GM19324 (cell line): ENCODE measurements around the gene OSCAR.

ENCODE experiments used
- ATAC-seq: cut with Tn5 transposase; IDR thresholded peaks from one replicate; pipeline ENCODE4 v1.9.1; 2021; ENCODE audit warnings: mild to moderate bottlenecking, moderate library complexity; ENCODE audit not compliant: unreplicated experiment, low FRiP score

The OSCAR gene, protein sequence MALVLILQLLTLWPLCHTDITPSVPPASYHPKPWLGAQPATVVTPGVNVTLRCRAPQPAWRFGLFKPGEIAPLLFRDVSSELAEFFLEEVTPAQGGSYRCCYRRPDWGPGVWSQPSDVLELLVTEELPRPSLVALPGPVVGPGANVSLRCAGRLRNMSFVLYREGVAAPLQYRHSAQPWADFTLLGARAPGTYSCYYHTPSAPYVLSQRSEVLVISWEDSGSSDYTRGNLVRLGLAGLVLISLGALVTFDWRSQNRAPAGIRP

GRCh38 chr19:54100561-54100960, at the start of gene OSCAR:
Gene OSCAR (minus strand): TSS chr19:54100803. CDS start chr19:54100792, 11 bp downstream.
- ATAC-seq, result no peak

DNA sequence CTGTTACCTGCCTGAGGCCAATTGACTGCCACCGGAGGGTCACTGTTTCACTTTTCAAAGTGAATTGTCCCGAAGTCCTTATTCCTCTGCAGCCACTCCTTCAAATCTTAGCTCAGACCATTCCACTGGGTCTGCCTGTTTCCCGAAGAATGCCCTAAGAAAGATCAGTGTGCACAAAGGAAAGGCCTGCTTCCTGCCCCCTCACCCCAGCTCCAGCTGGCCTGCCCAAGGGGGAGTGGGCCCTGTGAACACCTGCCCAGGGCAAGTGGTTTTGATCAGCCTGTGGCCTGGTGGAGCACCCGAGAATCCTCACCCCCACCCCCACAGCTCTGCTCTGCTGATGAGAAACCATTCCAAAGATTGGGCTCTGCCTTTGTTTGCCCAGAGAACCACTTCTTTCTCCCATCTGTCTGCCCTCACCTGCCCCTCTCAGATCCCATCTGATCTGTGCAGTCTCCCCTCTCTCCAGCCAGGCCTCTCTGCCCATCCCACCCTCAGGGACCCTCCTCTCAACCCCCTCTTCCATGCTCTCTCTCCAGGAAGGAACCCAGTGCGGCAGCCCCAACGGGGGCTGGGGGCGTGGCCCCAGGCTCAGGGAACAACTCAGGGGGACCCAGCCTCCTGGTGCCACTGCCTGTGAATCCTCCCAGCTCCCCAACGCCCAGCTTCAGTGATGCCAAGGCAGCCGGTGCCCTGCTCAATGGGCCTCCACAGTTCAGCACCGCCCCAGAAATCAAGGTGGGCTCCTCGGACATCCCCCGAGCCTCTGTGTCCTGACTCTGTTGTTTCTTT, 48.6 kb upstream of the OSCAR start:
- no peak for ATAC-seq

DNA sequence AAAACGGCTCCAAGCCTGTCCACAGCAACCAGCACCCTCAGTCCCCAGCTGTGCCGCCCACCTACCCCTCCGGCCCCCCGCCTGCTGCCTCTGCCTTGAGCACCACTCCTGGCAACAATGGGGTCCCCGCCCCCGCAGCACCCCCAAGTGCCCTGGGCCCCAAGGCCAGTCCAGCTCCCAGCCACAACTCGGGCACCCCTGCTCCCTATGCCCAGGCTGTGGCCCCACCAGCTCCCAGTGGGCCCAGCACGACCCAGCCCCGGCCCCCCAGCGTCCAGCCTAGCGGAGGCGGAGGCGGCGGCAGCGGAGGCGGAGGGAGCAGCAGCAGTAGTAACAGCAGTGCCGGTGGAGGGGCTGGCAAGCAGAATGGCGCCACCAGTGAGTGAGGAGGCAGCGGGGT, 47.6 kb upstream of the OSCAR start:
- no peak for ATAC-seq

DNA sequence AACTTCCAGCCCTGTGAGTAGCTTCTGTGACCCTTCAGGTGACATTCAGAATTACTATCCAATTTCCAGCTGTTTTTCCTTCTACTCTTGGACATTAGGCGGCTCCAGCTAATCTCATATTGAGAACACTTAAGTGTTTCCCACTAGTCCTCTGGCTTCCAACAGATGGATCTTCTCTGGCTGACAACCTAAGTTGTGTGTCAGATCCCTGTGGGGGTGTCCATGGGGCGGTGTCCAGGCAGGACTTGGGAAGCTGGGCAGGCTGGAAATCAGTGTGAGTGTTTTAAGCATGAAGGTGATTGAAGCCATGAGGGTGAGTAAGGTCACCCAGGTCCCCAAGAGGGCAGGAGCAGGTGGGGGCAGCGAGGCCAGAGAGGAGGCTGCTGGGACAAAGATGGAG, 47.1 kb upstream of the OSCAR start:
- ATAC-seq, result no peak

DNA sequence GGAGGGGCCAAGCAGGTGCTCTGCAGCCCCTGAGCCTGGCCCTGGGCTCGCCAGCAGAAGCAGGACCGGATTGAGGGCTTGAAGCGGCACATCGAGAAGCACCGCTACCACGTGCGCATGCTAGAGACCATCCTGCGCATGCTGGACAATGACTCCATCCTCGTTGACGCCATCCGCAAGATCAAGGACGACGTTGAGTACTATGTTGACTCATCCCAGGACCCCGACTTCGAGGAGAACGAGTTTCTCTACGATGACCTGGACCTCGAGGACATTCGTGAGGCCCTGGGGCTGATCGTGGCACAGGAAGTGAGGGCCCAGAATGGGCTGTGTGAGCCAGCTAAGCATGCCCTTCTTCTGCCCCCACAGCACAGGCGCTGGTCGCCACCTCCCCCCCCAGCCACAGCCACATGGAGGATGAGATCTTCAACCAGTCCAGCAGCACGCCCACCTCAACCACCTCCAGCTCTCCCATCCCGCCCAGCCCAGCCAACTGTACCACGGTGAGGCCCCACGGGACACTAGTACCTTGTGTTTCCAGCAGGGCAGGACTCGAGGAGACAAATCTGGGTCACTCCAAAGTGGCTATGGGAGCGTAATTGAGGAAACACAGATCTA, 45.0 kb upstream of the OSCAR start:
- no peak for ATAC-seq

GRCh38 chr19:54142166-54142780, 41.7 kb upstream of the OSCAR start:
- no peak for ATAC-seq

DNA sequence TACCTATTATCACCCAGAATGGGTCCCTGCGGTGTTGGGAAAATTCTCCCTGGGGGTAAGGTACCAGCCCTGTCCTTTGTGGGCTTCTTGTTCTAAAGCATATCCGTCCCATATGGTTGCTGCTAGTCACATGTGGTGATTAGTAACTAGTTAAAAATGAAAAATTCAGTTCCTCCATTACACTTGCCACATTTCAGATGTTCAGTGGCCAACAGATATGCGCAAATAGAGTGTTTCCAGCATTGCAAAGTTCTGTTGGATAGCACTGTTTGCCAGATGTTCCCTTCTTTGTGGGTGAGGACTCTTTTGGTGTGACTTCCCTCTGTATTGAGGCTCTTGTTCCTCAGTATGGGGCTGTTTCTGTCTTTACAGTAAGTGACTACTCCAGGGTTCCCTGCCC, 40.8 kb upstream of the OSCAR start:
- no peak for ATAC-seq

DNA sequence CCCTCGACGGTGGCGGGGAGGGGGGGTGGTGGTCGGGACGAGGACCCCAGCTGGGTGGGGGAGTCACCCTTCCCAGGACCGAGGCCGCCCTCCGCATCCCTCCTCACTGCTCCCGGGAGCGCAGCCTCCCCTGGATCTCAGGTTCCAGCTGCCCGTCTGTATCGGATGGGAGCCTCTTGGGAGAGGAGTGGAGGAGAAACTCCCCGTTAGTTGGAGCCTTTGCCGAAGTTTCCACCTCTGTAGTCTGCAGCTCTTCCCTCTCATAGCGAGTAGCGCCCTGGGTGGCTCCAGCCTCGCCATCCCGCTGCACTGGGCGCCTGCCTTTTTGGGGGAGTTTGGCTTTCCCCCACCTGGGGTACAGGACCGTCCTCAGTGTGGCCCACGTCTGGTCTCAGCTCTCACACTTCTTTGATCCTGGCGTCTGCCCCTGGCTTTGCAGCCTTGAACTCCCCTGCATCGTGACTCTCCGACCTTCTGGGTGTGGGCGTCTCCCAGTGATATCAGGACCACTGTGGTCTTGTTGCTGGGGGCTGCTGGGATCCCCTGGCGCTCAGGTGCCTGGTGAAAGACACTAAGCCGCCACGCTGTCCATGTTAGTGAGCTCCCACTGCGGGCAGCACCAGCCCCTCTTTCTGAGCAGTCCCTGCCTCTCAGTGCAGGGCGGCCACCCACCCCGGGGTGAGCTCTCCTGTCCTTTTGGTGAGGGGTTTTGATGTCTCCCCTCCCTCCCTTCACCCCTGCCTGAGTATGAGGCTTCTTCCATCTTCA, 38.1 kb upstream of the OSCAR start:
- ATAC-seq, result no peak

GRCh38 chr19:54137699-54138488, 37.3 kb upstream of the OSCAR start, which contains the start of gene CNOT3:
Gene CNOT3 (plus strand): TSS chr19:54137762. CDS start chr19:54142979, 5,217 bp downstream.
- ATAC-seq, result no peak

DNA sequence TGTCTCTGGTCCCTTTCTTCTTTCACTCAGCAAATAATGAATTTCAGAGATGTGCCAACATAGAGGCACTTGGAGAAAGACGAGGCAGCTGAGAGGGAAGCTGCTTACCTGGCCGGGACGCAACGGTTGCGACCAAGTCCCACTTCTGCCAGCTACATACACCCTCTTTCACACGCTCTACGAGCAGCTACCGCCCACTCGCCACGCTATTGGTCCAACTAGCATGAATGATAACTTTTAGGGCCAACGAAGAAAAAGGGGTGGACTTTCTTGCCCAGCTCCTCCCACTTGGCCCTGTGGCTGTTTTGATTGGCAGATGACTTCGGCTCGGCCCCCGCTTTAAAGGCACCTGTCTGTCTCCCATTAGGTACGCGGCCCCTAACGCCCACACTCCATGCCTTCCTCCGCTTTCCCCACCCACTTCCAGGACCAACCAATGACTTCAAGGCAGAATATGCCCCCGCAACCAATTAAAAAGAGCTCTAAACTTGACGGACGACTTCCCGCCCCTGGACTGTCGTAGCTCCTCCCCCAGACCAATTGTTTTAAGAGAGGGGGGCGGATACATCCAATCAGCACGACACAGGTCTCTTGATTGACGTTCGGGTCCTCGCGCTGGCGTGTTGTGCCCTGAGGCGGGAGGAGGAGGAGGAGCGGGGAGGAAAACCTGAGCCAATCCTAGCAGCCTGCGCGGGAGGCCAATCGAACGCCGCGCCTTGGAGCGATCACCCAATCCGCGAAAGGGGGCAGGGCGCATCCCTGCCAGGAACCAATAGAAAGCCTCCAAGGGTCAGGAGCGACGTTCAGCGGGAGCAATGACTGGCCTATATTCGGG, 36.5 kb upstream of the OSCAR start:
- ATAC-seq, result peak; percentile 88

DNA sequence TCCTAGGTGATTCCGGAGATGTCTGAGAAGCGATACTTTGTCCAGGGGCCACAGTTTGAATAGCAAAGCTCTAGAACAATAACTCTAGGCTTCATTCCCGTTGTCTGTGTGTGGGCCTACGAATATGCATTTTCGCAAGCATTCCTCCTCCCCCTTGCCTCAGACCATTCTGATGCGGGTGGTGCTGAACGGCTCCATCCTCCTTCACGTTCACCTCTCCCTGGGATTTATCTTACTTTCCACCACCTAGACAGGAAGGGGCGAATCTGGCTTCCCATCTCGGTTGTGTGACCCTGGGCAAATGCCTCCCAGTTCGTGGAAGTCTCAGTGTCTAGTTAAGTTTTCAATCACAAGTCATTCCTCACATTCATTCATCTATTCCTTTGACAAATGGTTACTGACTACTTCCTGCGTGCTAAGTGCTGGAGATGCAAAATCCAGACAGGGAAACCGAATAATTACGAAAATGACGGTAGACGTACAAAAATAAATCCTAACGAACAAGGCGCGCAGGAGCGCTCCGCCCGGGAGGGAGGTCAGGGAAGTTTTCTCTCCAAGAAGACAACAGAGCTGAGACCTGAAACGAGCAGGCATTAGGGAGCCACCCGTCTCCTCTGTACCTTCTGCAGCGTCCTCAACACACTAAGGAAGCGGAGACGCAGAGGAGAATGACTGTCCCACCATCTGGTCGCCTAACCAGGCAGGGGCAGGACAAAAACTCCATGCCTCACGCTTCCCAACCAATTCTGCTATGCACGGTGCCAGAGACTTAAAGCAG, 35.7 kb upstream of the OSCAR start:
- ATAC-seq, result peak; percentile 0

DNA sequence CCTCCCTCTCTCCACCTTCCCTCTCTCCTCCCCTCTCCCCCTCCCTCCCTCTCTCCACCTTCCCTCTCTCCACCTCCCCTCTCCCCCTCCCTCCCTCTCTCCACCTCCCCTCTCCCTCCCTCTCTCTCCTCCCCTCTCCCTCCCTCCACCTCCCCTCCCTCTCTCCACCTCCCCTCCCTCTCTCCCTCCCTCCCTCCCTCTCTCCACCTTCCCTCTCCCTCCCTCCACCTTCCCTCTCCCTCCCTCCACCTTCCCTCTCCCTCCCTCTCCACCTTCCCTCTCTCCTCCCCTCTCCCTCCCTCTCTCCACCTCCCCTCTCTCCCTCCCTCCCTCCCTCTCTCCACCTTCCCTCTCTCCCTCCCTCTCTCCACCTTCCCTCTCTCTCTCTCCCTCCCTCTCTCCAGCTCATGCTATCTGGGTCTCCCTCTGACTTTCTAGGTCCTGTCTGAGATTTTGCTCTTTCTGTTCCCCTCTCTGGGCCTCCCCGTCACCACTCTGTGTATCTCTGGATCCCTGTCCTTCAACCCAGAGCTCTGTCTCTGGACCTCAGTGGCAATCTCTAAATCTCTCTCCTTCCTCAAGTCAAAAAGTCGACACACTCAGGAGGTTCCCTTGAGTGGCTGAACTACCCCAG, 33.5 kb upstream of the OSCAR start:
- ATAC-seq, result no peak

DNA sequence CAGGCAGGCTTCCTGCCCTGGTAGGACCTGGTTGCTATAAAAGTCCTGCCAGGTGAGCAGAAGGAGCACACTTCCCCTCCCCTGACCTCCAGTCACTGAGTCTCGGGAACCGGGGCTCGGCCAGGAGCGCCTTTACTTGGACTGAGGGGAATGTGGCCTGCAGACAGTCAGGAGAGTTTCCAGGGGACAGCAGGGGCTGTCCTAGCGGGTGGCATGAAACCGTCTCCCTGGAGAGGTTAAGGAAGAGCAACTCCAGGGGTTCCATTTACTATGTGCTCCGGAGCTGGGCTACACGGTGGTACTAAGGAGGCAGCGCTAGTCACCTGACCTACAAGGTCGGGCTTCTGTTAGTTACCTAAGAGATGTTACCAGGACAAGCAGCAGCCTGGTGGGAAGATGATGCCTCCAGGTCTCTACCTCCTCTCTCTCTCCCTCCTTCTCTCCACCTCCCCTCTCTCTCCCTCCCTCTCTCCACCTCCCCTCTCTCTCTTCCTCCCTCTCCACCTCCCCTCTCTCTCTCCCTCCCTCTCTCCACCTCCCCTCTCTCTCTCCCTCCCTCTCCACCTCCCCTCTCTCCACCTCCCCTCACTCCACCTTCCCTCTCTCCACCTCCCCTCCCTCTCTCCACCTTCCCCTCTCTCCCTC, 32.8 kb upstream of the OSCAR start:
- no peak for ATAC-seq

DNA sequence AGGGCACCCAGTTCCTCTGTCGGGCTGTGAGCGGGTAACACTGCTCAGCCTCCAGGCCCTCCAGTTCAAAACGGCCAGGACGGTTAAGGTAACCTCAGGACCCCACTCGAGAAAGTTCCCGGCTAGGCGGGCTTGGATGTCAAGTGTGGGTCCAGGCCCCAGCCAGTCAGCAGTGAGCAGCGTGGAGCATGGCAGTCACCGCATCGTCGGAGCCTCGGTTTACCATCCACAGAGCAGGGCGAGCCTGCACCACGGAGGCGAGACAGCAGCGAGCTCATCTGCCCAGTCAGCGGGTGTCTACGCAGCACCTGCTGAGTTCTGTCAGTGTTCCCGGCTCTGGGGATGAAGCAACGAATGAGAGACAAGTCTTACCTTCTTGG, 29.0 kb upstream of the OSCAR start:
- ATAC-seq, result no peak

GRCh38 chr19:54128796-54129616, 28.4 kb upstream of the OSCAR start:
- ATAC-seq, result no peak

DNA sequence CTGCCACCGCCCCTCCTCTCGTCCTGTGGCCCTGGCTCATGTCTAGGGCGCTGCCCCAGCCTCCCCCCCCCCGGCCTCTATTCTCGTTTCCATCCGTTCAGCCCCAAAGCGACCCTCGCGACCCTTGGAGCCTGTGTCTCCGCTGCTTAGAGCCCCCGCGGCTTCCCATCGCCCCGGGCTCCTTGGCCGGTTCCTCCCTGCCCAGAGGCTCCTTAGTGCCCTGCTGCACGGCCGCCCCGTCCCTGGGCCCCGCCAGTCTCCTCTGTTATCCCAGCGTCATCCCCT, 27.8 kb upstream of the OSCAR start:
- no peak for ATAC-seq
